K562 (cell line): ENCODE results near the gene TUBB4B. TPM values are rescaled to one million over a fixed set of nuclear protein-coding genes. Genes with fewer than 3 reads are reported as not detected.

Experiments used
- ATF4 ChIP-seq: fragments of 450-650 bp; formaldehyde crosslinking; IDR thresholded peaks from 2 replicates; pipeline ENCODE4 v1.4.0; 2022; ENCODE audit warnings: mild to moderate bottlenecking, moderate library complexity
- CBFA2T3 ChIP-seq: fragments of 450-650 bp; IDR thresholded peaks from 2 replicates; pipeline ENCODE4 v1.6.1; 2017
- FUS ChIP-seq: fragments of 200-400 bp; formaldehyde crosslinking; optimal IDR thresholded peaks from 2 replicates; pipeline ENCODE3; 2017; ENCODE audit warnings: low read depth, low read length
- GTF3C2 ChIP-seq: IDR thresholded peaks from 3 replicates; pipeline ENCODE4 v1.6.1; 2011; ENCODE audit warnings: borderline replicate concordance, mild to moderate bottlenecking, moderate library complexity; ENCODE audit not compliant: insufficient read length; ENCODE audit errors: extremely low read depth
- HMBOX1 ChIP-seq: sonication (generic); IDR thresholded peaks from 2 replicates; pipeline ENCODE4 v1.6.1; 2016
- KDM5B ChIP-seq: fragments of 200-600 bp; sonication (generic); IDR thresholded peaks from 2 replicates; pipeline ENCODE4 v1.6.1; 2012; ENCODE audit warnings: low read depth, mild to moderate bottlenecking, moderate library complexity, low read length, control low read depth, inconsistent platforms; ENCODE audit not compliant: insufficient replicate concordance
- RBFOX2 ChIP-seq: fragments of 200-400 bp; formaldehyde crosslinking; IDR thresholded peaks from 2 replicates; pipeline ENCODE4 v1.6.1; 2017; ENCODE audit warnings: low read depth, mild to moderate bottlenecking, low read length, moderate library complexity
- RFX1 ChIP-seq: fragments of 450-650 bp; IDR thresholded peaks from 2 replicates; pipeline ENCODE4 v1.6.1; 2016; ENCODE audit warnings: mild to moderate bottlenecking, moderate library complexity
- RFX7 ChIP-seq: fragments of 250-450 bp; sonication (Bioruptor Pico); IDR thresholded peaks from 2 replicates; pipeline ENCODE4 v1.5.1; 2021; ENCODE audit warnings: mild to moderate bottlenecking
- SMAD4 ChIP-seq: fragments of 250-450 bp; sonication (Bioruptor Pico); conservative IDR thresholded peaks from 2 replicates; pipeline ENCODE4 v1.8.0; 2021; ENCODE audit warnings: inconsistent platforms, mild to moderate bottlenecking, moderate library complexity
- ZBTB17 ChIP-seq: fragments of 450-650 bp; formaldehyde crosslinking; IDR thresholded peaks from 2 replicates; pipeline ENCODE4 v1.4.0; 2020; ENCODE audit warnings: mild to moderate bottlenecking
- ZFP1 ChIP-seq: fragments of 450-650 bp; formaldehyde crosslinking; IDR thresholded peaks from 2 replicates; pipeline ENCODE4 v1.4.0; 2020; ENCODE audit warnings: mild to moderate bottlenecking, mixed read lengths
- ZFX ChIP-seq: sonication (generic); formaldehyde crosslinking; IDR thresholded peaks from 2 replicates; pipeline ENCODE4 v1.8.0; 2022; ENCODE audit warnings: mild to moderate bottlenecking, missing genetic modification reagents, moderate library complexity
- ZNF592 ChIP-seq: fragments of 450-650 bp; IDR thresholded peaks from 2 replicates; pipeline ENCODE4 v1.6.1; 2017; ENCODE audit warnings: antibody characterized with exemption, mild to moderate bottlenecking
- ZNF639 ChIP-seq, 2 experiments: fragments of 200-800 bp in 1 of 2; sonication (Bioruptor generic) in 1 of 2; sonication (generic) in 1 of 2; formaldehyde crosslinking in 1 of 2; IDR thresholded peaks in 1 of 2; conservative IDR thresholded peaks in 1 of 2; 2 replicates each; pipeline versions ENCODE4 v1.5.0 to v1.6.1; 2016 to 2020; ENCODE audit warnings: missing compliant biosample characterization in 1 of 2, missing genetic modification characterization in 1 of 2, missing genetic modification reagents in 1 of 2
- ZNF785 ChIP-seq: fragments of 250-450 bp; sonication (Bioruptor Pico); IDR thresholded peaks from 2 replicates; pipeline ENCODE4 v1.4.0; 2020; ENCODE audit warnings: mild to moderate bottlenecking
- polyA plus RNA-seq, 8 experiments: library from polyadenylated mRNA; depleted of rRNA in 4 of 8; stranded (reverse) in 5 of 8; unstranded in 3 of 8; fragments of >200 nt; fragmentation: Nextera tagmentation in 2 of 8; fragmentation: Illumina TruSeq in 1 of 8; extraction: Ambion mirVana in 2 of 8; extraction: Trizol in 1 of 8; gene quantifications; 2 replicates each; pipeline versions ENCODE4 v1.2.1 to v1.2.3, GENCODE V29; 2011 to 2014; ENCODE audit warnings: inconsistent platforms in 1 of 8, missing spikeins in 1 of 8
- total RNA-seq, 7 experiments: library from RNA; depleted of rRNA in 6 of 7; stranded (reverse); fragments of >200 nt in 6 of 7; fragmentation: Illumina TruSeq in 2 of 7; extraction: Trizol in 2 of 7; gene quantifications; 2 replicates each; pipeline versions ENCODE4 v1.2.1 to v1.2.3, GENCODE V29; 2011 to 2021; ENCODE audit warnings: low replicate concordance in 1 of 7

TUBB4B gene
- total and polyA plus RNA-seq, 9 of the 15 experiments (the other 6 are each of a cell fraction or from before 2014, with no cell fraction given): 24.1 to 443 (median 268) TPM

- TF ChIP-seq GTF3C2 (no peak), ZNF785 (CRISPR knock-in tag) (no peak), ZNF592 (peak; percentile 82), ZNF639 (CRISPR knock-in tag; conservative IDR thresholded peaks at IDR 0.05 in 1 of 2, IDR thresholded peaks at IDR 0.05 in 1 of 2) (no peak), HMBOX1 (no peak), KDM5B (peak; percentile 56), SMAD4 (CRISPR knock-in tag) (no peak), RBFOX2 (peak; percentile 74), CBFA2T3 (no peak), ZFX (CRISPR knock-in tag) (peak; percentile 27; the same call in 1 of the 2 replicates), ATF4 (CRISPR knock-in tag) (no peak), ZBTB17 (CRISPR knock-in tag) (no peak), RFX7 (no peak), ZFP1 (CRISPR knock-in tag) (no peak), RFX1 (no peak), FUS (no peak)
Observed at GRCh38 chr9:137217276-137218211, 23.5 kb upstream of the TUBB4B start (continued).
